Activated CD8-positive, alpha-beta memory T cell treated with anti-CD3 and anti-CD28 coated beads, Interleukin-2, amount 50 U/mL, for 1 hour (primary cell): ENCODE measurements around the gene FBH1.
"Not testable (repeated sequence)": the region's sequence is repeated elsewhere in the genome, so short reads cannot be mapped to it uniquely, and the experiment has no call there.

Experiments
- DNase-seq: peaks from one replicate; pipeline ENCODE4 v3.0.0-alpha.2; 2020; ENCODE audit errors: extremely low read depth

The FBH1 gene

DNA sequence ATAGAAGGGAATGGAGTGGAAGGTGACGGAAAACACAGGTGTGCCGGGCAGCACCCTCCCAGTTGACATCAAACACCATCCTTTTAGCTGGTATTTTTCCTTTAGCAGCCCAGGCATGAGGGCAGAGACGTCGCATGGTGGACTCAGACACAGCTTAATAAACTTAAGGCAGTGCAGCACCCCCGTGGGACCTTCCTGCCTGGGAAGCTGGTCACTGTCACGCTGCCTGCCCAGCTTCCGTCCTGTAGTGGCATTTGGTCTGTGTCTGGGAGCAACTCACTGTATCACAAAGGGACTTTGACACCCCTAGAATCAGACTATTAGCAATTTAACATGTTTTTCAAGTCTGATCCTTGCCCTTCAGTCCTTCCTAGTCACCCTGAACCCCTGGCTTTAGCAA lies 51.5 kb downstream of the FBH1 start:
- no peak for DNase-seq

DNA sequence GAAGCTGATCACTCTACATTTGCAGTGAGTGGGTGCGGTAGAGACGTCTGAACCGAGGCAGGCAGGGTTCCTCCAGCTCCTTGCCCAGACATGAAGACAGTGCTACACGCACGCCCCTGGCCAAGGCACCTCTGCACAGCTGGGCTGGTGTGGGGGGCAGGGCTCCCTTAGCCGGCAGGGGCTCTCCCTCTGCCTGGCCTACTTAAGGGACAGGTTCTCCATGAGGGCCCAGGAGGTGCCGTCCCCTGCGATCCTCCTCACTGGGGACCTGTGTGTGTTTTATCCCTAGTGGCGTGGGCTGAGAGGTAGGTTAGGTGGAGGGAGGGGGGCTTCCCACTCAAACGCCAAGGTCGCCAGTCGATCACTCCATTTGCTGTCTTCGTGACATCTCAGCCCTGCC lies 52.0 kb downstream of the FBH1 start:
- DNase-seq = no peak

DNA sequence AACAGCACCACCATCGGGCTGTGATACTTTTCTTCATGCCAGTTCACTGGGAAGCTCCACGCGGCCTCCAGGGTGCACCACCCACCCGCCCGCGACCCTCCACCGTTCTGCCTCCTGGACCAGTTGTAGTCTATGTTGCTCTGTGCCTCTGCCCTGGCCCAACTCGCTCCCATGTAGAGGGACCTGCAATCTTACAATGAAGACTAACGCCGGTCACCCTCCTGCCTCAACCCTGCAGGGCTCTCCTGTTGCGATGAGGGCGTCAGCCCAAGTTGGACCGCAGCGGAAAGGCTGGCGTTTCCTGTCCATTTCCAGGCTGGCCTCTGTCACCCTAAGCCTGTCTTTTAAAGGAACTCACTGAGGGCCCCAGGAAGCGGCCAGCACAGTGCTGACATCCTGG lies 52.4 kb downstream of the FBH1 start:
- DNase-seq = no peak

DNA sequence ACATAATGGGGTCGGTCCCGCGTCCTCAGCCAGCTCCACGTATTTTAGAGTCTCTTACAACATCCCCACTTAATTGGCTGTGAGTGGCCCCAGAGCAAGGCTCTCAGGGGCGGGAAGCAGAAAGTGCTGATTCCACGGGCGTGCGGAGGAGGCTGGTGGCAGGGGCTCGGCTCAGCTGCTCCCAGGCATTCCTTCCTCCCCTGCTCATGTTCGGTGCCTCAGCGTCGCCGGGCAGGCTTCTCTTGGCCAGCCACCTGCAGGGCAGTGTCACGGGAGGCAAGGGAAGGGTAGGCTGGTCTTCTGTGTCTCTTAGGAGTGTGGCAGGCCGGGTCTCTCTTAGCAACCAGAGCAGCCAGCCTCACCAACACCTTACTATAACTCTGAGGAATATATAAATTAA lies 53.5 kb downstream of the FBH1 start:
- no peak for DNase-seq

DNA sequence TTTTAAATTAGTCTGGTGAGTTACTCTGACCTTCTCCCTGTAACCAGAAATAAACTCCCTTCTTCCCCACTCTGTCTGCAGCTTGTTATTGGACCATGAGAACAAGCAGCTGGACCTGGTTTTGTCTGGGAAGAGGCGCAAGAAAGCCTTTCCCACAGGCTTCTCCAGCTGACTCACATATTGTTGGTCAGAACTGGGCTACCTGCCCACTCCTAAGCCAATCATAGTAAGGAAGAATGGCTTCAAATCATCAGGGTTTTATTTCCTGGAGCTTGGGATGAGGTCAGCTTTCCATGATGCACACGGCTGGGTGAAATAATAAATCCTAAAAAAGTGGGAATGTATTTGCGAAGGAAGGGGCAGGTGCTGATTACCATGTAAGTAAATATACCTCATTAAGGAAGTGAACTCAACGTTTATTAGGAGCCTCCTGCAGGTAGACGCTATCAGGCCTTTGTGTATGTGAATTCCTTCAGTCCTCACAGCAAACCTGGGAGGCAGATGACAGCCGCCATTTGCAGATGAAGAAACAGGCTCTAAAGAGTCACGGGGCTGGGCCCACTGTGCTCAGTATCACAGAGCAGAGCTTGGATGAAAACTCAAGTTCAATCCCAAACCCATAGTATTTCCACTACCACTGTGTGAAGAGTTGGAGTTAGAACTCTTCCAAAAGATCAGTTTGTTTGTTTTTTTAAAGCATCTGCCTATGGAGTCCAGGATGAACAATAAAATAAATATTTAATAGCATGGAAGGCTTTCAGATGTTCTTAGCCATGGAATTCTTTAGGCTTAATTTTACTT lies 54.5 kb downstream of the FBH1 start:
- no peak for DNase-seq

DNA sequence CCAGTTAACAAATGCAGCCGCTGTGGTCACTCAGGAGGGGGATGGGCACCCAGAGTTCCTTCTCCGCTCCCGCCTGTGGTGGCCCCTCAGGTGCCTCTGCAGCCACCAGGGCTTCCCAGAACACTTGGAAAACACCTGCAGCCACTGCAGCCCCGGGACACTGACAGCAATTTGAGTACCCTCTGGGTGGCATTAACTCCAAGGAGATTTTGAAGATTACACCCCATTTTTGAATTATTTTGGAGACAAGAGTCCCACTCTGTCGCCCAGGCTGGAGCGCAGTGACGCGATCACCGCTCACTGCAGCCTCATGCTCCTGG lies 55.1 kb downstream of the FBH1 start:
- no peak for DNase-seq

DNA sequence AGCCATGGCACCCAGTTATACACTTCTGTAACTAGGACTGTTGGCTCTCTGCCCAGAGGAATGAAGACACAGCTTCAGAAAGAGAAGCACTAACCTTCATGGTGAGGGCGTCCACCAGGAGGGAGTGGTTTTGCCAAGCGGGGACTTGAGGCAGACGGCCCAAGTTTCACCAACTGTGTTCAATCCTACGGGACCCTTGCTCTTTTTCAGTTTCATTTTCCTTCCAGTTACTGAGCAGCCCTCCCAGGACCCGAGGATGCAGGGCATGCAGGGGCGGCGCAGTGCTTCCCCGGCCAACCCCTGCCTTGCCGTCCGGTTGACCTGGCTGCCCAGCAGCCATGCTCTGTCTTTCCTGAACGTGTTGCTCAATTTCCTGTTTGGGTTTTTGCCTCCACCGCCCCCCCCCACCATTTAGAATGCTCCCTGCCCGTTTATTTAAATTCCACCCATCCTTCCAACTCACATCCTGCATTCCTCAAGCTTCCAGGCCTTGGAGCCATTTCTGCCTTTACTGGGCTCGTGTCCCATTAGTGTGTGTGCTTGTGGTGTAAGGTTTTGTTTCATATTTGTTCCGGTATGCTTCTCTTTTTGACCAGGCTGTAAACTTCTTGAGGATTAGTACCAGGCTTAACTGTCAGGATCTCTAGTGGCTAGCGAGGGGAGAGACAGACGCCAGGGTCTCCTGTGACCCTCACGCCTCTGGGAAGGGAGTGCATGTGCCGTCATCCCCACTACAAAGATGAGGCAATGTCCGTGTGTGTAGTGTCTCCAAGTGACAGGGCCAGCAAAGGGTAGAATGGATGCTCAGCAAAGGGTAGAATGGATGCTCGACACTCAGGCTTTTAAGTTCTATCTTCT lies 55.7 kb downstream of the FBH1 start:
- no peak for DNase-seq

DNA sequence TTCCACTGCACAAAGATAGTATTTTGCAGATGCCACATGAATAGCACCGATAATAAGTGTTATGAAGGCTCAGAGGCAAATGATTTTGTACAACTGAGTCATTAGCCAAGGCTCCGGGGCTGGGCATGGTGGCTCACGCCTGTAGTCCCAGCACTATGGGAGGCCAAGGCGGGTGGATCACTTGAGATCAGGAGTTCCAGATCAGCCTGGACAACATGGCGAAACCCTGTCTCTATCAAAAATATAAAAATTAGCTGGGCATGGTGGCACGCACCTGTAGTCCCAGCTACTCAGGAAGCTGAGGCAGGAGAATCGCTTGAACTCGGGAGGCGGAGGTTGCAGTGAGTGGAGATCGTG lies 56.4 kb downstream of the FBH1 start:
- not testable (repeated sequence) for DNase-seq

DNA sequence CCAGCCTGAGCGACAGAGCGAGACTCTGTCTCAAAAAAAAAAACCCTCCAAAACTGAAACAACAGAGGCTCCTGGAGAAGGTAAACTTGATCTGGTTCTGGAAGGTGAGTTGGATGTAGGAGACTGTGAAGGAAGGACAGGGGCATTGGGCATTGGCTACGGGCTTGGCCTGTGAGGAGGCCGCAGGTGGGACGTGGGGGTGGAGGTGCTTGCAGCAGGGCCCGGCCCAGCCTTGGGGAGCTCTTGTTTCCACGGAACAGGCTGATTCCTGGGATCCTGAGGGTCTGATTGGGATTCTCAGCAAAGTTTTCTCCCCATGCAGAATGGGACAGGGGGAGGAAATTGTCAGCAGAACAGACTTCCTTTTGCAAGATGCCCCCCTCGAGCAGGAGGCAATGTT lies 56.7 kb downstream of the FBH1 start:
- no peak for DNase-seq

DNA sequence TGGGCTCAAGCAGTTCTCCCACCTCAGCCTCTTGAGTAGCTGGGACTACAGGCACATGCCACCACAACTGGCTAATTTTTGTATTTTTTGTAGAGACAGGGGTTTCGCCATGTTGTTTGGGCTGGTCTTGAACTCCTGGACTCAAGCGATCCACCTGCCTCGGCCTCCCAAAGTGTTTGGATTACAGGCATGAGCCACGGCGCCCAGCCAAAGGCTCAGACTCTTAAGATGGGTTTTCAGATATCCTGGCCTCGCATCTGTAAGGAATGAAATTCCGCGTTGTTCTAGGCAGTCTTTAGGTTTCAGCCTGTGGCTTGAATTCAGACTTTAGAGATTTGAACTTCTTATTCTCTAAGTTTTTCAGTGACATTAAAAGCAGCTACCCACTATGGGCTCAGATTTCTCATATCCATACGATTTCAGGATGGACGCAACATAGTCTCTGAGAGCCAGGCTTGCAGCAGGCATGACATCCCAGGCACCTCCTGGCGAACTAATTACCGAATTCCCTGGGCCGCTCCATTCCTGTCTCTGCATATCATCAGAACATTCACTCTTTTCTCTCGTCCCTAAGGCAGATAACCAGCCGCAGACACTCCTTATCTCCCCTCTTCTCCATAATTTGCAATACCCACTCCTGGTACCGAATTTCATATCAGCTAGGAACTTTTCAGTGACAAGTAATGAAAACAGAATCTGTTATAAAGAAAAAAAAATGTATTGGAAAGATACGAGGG lies 57.6 kb downstream of the FBH1 start:
- no peak for DNase-seq

DNA sequence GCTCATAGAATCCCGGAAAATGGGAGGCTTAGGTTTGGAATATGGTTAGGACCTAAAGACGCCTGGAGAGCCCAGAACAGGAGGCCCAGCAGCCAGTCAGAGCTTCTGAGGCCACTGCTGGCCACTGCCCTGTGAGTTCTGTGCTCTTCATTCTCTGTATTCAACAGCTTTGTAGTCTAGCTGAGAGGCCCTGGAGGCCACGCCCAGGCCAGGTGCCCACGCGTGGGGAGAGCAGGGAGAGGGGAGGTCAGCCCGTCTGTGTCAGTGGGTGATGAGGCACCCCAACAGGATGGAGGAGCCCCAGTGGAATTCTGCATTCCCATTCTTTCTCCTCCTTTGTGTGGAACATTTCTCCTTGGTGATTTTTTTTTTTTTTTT lies 58.2 kb downstream of the FBH1 start:
- no peak for DNase-seq

DNA sequence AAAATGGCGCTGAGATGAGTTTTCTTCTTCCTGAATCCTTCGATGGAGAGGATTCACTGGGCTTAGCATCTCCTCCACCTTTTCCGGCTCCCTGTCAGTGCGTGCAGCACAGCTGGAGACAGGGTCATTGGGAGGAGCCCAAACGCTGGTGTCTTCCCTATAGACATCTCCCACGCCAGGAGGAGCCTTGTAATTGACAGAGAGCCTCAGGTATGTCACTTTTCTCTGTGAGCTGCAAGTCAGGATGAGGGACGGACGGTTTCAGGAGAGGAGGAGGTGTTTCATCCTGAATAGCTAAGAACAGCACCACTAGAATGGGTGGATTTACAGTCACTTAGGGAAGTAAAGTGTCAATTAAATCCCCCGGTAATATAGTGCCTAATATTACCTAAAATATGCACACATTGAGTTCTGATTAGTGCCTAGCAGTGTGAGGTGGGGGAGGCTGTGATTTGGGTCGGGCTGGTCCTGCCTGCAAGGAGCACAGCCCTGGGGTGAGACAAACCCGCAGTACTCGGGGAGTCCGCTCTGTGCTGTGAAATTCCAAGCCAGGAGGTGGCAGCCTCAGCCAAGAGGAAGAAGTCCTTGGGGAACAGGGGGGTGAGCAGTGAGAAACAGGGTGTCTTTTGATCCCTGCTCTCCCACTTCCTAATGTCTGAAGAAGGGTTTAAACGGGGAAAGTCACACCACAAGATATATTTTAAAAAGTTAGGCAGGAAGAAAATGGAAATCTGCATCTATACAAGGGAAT lies 59.1 kb downstream of the FBH1 start:
- no peak for DNase-seq

DNA sequence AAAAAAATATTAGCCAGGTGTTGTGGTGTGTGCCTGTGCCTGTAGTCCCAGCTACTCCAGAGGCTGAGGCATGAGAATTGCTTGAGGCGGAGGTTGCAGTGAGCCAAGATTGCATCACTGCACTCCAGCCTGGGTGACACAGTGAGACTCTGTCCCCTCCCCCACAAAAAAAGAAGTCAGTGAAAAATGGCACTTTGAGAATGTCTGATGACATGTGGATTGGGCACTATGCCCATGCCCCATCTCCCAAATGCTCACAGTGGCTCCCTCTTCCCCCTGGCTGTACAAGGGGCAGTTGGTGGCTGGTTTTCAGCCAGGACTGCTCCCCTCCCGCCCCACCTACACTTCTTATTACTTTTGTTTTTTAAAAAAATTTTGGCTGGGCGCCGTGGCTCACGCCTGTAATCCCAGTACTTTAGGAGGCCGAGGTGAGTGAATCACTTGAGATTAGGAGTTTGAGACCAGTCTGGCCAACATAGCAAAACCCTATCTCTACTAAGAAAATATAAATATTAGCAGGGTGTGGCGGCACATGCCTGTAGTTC lies 61.2 kb downstream of the FBH1 start:
- no peak for DNase-seq

DNA sequence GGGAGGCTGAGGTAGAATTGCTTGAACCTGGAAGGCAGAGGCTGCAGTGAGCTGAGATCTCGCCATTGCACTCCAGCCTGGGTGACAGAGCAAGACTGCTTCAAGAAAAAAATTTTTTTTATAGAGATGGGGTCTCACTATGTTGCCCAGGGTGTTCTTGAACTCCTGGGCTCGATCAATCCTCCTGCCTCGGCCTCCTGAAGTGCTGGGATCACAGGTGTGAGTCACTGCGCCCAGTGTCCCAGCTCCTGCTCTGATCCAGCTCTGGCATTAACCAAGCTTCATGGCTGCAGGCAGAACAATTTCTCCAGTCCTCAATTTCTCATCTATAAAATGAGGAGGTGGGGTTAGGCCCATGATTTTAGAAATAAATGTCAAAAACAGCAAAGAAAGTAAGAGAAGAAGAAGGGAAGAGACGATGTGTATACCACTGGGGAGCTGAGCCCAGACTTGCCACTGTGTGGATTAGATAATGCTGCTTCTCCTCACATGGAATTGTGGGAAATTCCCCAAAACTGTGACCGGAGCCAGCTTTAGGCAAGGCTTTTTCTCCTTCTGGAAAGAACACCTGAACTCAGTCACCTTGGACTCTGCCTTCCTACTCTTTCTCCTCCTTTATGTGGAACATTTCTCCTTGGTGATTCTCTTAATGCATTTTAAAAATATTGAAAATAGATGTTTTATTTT lies 61.8 kb downstream of the FBH1 start:
- DNase-seq = no peak

DNA sequence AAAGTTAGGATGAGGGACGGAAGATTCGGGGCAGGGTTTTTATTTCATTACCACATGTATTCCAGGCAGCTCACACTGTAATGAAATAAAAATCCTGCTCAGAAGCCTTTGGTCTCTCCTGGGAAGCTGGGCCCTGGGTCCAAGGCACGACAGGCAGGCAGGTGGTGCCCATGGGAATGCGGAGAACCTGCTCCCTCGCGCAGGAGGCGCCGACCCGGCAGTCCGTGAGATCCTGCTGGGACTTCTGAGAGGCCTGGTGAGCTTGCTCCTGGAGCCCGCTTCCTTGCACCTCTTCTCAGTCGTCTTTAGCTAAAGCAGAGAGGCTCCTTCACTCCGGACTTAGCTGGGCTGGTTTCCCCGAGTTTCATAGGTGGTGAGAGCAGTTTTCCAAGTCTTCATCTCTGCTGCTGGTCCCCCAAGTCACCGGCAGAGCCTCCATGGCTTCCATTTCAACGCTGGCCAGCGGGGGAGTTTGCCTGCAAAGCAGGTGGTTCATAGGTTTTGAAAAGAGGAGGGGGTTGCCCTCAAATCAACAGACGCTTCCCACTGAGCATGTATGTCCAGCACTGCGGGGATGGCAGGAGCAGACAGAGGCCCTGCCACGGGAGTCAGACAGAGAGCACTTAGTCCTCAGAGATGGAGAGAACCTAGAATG lies 62.8 kb downstream of the FBH1 start:
- no peak for DNase-seq

DNA sequence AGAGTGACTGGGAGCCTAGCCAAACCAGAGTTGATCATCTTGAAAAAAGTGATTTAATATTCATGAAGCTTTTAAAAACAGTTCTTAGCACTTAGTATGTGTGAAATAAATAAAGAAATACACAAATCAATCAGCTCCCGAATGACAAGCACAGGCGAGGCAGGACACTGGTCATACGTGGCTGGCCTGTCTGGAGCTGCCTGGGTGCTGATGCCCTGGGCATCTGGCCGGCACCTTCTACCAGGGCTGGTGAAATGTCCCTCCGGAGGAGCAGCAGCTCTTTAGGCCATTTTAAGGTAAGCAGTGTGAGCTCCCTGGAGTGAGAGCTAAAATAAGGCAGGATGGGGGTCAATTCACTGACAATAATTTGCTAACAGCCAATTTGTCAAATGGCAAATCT lies 63.6 kb downstream of the FBH1 start:
- DNase-seq = no peak

DNA sequence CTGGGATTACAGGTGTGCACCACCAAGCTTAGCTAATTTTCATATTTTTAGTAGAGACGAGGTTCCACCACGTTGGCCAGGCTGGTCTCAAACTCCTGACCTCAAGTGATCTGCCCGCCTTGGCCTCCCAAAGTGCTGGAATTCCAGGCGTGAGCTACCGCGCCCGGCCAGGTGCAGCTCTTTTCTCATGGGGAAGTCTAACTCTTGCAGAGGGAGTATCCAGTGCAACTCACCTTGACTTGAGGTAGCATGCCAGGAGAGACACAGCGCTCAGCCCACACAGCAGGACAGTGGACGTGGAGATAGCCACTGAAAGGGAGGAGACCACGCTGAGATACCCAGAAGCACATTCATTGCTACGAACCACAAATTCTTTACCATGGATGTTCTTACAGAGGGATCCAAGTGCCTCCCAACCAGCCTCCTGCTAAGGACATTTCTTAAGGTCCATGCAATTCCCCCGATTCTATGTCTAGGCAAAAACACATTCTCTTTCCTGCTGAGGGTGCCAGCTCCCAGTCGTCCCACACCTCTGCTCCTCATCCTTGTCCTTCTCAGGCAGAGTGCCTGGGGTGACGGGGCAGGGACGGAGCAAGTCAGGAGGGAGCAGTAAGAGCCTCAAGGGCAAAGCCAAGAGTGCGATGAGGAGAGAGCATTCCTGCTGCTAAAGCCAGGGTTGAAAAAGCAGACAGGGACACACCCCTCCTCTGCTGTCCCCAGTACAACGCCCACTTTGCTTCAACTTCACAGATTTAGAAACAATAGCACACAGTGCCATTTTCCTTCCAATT lies 66.3 kb downstream of the FBH1 start:
- no peak for DNase-seq

DNA sequence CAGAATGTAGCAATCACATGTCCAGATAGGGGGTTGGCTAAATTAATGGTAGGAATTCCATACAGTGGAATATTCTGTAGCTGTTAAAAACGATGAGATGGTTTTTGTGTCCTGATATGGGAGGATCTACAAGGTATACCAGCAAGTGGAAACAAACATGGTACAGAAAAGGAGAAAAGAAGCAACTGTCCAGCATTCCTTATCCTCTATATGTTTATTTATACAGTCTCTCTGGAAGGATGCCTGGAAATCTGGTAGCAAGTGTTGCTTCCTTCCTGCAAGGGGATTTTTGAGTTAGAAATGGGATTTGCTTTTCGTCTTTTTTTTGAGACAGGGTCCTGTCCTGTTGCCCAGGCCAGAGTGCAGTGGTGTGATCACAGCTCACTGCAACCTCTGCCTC lies 68.0 kb downstream of the FBH1 start:
- DNase-seq = no peak

DNA sequence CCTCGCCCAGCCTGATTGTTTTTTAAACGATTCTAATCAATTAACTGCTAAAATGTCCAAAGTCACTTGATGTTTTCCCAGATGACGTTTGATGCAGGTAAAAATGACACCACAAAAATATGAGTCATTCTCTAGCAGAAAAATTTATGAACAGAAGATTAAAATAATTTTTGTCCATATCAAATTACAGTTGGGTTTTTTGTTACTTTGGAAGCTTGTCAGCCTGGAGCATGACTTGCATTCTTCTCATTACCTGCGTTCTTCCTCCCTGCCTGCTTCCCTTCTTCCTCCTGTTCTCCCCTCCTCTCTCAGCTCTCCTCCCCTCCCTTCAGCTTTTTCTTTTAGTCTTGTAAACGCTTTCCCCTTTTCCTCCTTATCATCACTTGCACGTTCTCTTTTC lies 68.6 kb downstream of the FBH1 start:
- no peak for DNase-seq

DNA sequence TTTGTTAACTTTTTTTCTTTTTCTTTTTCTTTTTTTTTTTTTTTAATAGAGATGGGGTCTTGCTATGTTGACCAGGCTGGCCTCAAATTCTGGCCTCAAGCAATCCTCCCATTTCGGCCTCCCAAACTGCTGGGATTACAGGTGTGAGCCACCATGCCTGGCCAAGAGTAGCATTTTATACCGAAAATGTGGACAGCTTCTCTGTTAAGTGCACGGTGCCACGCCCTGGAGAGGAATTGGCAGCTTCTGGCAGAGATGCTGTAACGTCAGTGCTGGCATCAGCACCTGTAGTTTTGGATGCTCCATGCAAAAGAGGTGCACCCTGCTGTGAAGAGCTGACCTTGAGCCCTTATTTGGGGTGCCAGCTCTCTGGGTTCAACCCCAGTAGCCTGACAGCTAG lies 69.1 kb downstream of the FBH1 start:
- no peak for DNase-seq
